Measurements from ENCODE around the gene DNAI1.

DNAI1 gene

GRCh38 chr9:34451135-34451534, 7.5 kb upstream of the DNAI1 start:
- no peak for DNase-seq

GRCh38 chr9:34451545-34451944, 7.1 kb upstream of the DNAI1 start:
- peak; percentile 42 to 51 for DNase-seq

GRCh38 chr9:34452568-34452967, 6.0 kb upstream of the DNAI1 start:
- no peak for DNase-seq

- peak; percentile 44 to 51 for DNase-seq
These were observed 4.0 kb upstream of the DNAI1 start for GRCh38 chr9:34454571-34455065.

- no peak for DNase-seq
These were observed 2.5 kb upstream of the DNAI1 start for GRCh38 chr9:34456151-34456550.

GRCh38 chr9:34456746-34457145, 1.9 kb upstream of the DNAI1 start:
- no peak for DNase-seq

GRCh38 chr9:34457266-34458012, 1.2 kb upstream of the DNAI1 start:
- DNase-seq: peak; percentile 50 to 52

- DNase-seq: no peak
These were observed 345 bp downstream of the DNAI1 start for GRCh38 chr9:34458959-34459340.

- DNase-seq: no peak
These were observed 751 bp downstream of the DNAI1 start for GRCh38 chr9:34459356-34459755.

GRCh38 chr9:34459941-34460340, 1.3 kb downstream of the DNAI1 start:
- DNase-seq: no peak

GRCh38 chr9:34463098-34463900, 4.7 kb downstream of the DNAI1 start:
- DNase-seq: peak; percentile 85 to 86

- no peak for DNase-seq
These were observed 5.3 kb downstream of the DNAI1 start for GRCh38 chr9:34463901-34464232.

GRCh38 chr9:34464571-34464970, 6.0 kb downstream of the DNAI1 start:
- no peak for DNase-seq

GRCh38 chr9:34465468-34465867, 6.9 kb downstream of the DNAI1 start:
- DNase-seq: no peak

- DNase-seq: no peak
These were observed 16.5 kb downstream of the DNAI1 start for GRCh38 chr9:34475097-34475496.

- DNase-seq: no peak
These were observed 18.9 kb downstream of the DNAI1 start for GRCh38 chr9:34477541-34477940.

- DNase-seq: no peak
These were observed 20.8 kb downstream of the DNAI1 start for GRCh38 chr9:34479431-34479866.

- DNase-seq: peak in 1 of 2 experiments; percentile 14
These were observed 23.0 kb downstream of the DNAI1 start for GRCh38 chr9:34481620-34482019.

- DNase-seq: peak in 1 of 2 experiments; percentile 3
These were observed 24.1 kb downstream of the DNAI1 start for GRCh38 chr9:34482746-34483145.

GRCh38 chr9:34484678-34485077, 26.1 kb downstream of the DNAI1 start:
- DNase-seq: peak in 1 of 2 experiments; percentile 3

- peak in 1 of 2 experiments; percentile 10 for DNase-seq
These were observed 27.2 kb downstream of the DNAI1 start for GRCh38 chr9:34485822-34486221.

- no peak for DNase-seq
These were observed 28.0 kb downstream of the DNAI1 start for GRCh38 chr9:34486572-34486971.

- no peak for DNase-seq
These were observed 31.8 kb downstream of the DNAI1 start for GRCh38 chr9:34490360-34490759.

- no peak for DNase-seq
These were observed 32.2 kb downstream of the DNAI1 start for GRCh38 chr9:34490760-34491159.

Measured in activated T-cell treated with anti-CD3 and anti-CD28 coated beads, Interleukin-2, amount 50 U/mL, for 48 hours (primary cell).